Prostate gland (tissue), 2 donors: ENCODE measurements around the gene OTUB1.

ENCODE experiments used
- CTCF ChIP-seq, 4 experiments: fragments of 200-600 bp in 2 of 4; fragments of 450-650 bp in 2 of 4; sonication (generic) in 2 of 4; IDR thresholded peaks; 1 replicate in 3 of 4; 2 replicates in 1 of 4; pipeline ENCODE4 v1.5.1; 2016 to 2019; ENCODE audit warnings: antibody characterized with exemption in 4 of 4, mild to moderate bottlenecking in 2 of 4, moderate library complexity in 2 of 4
- POLR2AphosphoS5 ChIP-seq: sonication (generic); formaldehyde crosslinking; IDR thresholded peaks from one replicate; pipeline ENCODE4 v1.6.1; 2017; ENCODE audit warnings: antibody characterized with exemption

- TF ChIP-seq CTCF (IDR thresholded peaks at IDR 0.05): no peak
- TF ChIP-seq POLR2AphosphoS5: no peak
Observed at GRCh38 chr11:63993993-63994392, 7.8 kb downstream of the OTUB1 start.
